ENCODE results near the gene TMEM218.

Gene TMEM218

GRCh38 chr11:125055107-125055715, 56.2 kb downstream of the TMEM218 start:
- DNase-seq (ENCODE audit: low read depth in 2 of 2): no peak

GRCh38 chr11:125053167-125053566, 58.3 kb downstream of the TMEM218 start:
- no peak for DNase-seq (ENCODE audit: low read depth in 2 of 2)

- DNase-seq (ENCODE audit: low read depth in 2 of 2): no peak
Observed at GRCh38 chr11:125052047-125052446, 59.4 kb downstream of the TMEM218 start.

GRCh38 chr11:125049164-125049792, 62.1 kb downstream of the TMEM218 start:
- DNase-seq (ENCODE audit: low read depth in 2 of 2): no peak

Data from fibroblast of skin of left quadriceps (primary cell).